CD4-positive, alpha-beta T cell treated with Interleukin-15 for 4 hours (primary cell): ENCODE results near the gene ARHGAP25.

Source experiments
- DNase-seq: peaks from one replicate; pipeline ENCODE4 v3.0.0-alpha.2; 2020; ENCODE audit warnings: low spot score

Gene ARHGAP25

GRCh38 chr2:68743531-68743930 is 8.9 kb downstream of the ARHGAP25 start:
- no peak for DNase-seq

GRCh38 chr2:68744366-68744912 is 9.8 kb downstream of the ARHGAP25 start:
- no peak for DNase-seq

DNA sequence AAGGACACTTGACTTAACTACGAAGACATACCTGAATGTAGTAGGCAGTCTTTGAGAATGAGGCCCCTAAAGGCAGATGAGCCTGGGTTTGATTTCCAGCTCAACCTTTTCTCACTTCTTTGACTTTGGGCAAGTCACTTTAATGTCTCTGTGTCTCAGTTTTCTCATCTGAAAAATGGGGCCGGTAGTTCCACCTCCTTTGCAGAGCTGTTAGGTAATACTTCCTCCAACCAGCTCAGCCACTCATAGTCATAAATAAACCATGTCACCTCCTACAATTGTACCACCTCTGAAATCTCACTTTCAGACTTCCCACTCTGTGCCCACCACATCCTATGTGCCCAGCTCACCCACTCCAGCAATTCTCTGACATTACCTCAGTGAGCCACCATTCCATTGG is 10.4 kb downstream of the ARHGAP25 start:
- DNase-seq: no peak

DNA sequence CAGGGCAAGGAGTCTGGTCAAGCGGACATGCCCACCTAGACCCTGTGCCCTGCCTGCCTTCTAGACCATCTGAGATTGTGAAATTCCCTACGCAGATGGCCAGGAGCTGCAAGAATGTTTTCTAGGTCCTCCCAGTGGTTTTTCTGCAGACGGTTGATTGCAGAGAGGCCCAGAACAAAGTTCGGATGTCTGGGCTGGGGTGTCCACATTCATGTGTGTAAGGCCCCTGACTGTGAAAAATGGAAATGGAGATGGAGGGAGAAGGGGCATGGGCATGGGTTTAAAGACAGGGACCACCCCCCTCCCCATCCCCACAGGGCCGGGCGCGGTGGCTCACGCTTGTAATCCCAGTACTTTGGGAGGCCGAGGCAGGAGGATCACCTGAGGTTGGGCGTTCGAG is 11.8 kb downstream of the ARHGAP25 start:
- DNase-seq: no peak

GRCh38 chr2:68747413-68747812 is 12.8 kb downstream of the ARHGAP25 start:
- no peak for DNase-seq

DNA sequence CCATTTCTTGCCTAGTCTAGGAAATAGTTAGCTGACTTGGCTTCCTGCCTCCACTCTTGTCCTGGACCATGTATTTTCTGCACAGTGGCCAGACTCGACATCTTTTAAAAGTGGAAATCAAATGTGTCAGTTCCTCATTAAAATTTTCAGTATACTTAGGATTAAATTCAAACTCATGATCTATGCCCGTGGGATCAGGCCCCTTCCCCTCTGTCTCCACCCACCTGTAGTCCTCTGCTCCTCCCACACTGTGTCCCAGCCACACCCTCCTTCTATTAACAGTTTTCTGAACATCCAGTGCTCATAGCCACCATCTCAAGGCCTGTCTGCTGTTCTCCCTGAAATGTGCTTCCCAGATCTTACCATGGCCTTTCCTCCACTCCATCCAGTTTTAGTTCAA is 13.3 kb downstream of the ARHGAP25 start:
- DNase-seq: no peak

- DNase-seq: no peak
Measured at GRCh38 chr2:68748568-68748967, 14.0 kb downstream of the ARHGAP25 start.

DNA sequence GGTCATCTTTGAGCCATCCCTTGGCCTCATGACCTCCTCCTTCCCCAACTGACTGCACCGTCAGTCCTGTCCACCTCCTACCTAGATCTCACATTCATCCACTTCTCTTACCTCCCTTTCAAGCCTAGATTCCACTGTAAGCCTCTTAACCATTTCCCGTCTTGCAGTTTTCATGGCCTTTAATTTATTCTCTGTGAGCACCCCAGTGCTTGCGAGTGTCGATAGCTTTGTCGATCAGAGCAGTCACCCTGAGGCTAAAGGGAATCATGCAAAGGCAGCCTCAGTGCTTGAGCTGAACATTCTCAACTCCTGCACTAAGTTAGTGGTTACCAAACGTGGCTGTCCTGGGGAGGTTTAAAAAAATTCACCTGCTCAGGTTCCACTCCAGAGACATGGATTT is 14.7 kb downstream of the ARHGAP25 start:
- no peak for DNase-seq

GRCh38 chr2:68750592-68751396 is 16.2 kb downstream of the ARHGAP25 start:
- DNase-seq: no peak

GRCh38 chr2:68751397-68752339 is 17.1 kb downstream of the ARHGAP25 start:
- peak; percentile 91 for DNase-seq

- DNase-seq: peak; percentile 42
Measured at GRCh38 chr2:68753318-68753717, 18.7 kb downstream of the ARHGAP25 start.

GRCh38 chr2:68755071-68755470 is 20.5 kb downstream of the ARHGAP25 start:
- DNase-seq: no peak

GRCh38 chr2:68756178-68756577 is 21.6 kb downstream of the ARHGAP25 start:
- no peak for DNase-seq

GRCh38 chr2:68757081-68757480 is 22.5 kb downstream of the ARHGAP25 start:
- DNase-seq: no peak

DNA sequence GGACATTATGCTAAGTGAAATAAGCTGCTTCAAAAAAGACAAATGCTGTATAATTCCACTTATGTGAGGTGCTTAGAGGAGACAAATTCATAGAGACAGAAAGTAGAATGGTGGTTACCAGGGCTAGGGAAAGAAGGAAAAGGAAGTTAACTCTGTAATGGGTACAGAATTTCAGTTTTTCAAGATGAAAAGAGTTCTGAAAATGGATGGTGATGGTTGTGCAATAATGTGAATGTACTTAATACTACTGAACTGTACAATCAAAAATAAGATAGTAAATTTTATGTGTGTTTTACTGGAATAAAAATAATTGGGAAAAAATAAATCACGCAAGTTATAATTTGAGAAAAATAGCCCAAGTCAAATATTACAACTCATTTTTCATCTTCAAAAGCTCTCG is 27.5 kb downstream of the ARHGAP25 start:
- DNase-seq: no peak

GRCh38 chr2:68762665-68763064 is 28.1 kb downstream of the ARHGAP25 start:
- DNase-seq: peak; percentile 72

DNA sequence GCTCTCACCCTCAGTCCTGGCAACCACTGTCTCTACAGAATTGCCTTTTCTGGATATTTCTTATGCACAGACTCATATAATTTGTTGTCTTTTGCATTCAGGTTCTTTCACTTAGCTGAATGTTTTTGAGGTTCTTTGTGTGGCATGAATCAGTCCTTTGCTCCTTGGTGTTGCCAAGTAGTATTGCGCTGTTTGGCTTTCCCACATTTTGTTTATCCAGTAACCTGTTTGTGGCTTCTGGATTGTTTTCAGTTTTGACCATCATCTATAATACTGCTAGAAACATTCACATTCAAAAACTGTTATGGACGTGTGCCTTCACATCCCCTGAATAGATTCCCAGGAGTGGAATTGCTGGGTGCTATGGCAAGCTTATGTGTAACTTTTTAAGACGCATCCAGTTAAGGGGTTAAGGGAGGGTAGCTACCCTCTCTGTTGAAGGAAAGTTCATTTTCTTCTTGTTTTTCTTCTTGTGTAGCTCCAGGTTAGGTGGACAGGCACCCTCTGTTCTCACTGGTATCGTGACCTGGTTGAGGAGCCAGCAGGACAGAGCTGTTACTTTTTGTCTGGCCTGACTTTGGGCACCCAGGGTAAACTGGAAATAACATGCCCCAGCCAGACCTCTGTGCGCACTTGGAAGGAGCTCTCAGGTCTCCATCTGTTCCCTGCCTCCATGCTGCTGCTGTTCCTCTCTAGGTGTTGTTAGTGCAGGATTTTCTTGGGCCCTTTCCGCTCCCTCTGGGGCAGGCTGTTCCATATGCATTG is 29.6 kb downstream of the ARHGAP25 start:
- DNase-seq: no peak

- no peak for DNase-seq
Measured at GRCh38 chr2:68764806-68765311, 30.2 kb downstream of the ARHGAP25 start.

DNA sequence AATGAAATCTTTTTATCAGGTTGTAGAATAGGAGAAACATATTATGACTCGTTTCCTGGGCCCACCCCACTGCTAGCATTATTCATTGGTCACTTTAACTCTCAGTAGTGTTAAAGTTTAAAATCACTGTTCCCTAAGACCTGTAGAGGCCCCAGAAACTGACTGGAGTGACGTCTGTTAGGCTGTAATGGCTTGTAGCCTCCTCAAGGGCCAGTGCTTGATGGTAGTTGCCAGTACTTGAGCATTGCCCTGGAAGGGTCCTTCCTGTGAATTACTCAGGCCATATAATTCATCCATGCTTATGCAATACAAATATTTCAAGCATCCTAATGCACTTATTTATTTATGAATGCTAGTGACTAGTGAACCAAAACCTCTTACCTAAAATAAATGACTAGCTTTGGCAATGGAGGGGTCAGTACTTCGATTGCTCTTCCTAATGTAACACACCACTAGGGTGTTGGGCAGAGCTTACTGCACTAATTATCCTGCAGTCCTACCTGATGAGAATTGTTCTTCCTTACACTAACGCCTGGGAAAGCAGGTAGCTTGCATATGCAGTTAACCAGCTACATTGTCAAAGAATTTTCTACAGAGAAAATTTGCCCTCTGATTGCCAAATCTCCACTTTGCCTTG is 31.2 kb downstream of the ARHGAP25 start:
- DNase-seq: no peak

DNA sequence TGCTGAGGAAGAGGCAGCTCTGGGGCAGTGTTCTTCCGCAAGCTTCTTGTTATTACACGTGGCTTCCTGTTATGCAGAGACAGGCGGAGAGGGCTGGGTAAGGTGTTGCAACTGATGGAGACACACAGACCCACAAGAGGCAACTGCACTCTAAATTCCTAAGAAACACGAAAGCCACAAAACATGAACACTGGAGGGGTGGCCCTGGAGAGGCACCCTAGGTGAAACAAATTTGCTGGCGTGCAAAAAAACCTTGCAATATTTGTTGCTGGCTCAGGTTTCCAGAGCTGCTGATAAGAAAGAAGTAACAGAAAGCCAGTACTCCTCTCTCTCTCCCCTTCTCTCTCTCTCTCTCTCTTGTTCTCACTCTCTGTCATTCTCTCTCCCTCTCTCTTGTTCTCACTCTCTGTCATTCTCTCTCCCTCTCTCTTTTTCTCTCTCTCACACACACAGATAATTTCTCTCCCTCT is 31.8 kb downstream of the ARHGAP25 start:
- peak; percentile 81 for DNase-seq
